ENCODE measurements around the gene DIAPH1. TPM values are rescaled to one million over a fixed set of nuclear protein-coding genes. Genes with fewer than 3 reads are reported as not detected.

Gene DIAPH1
- total RNA-seq, 1 donor from 2014 or later, result 118 TPM

- intact Hi-C loops (cut with DNase I), result no loop called here
- peaks cover 40% of the 10 kb centered on the region for H3K4me1 ChIP-seq
These were observed 59.3 kb downstream of the DIAPH1 start for GRCh38 chr5:141559461-141559860.

GRCh38 chr5:141558150-141558549, 60.6 kb downstream of the DIAPH1 start:
- no peaks in the 10 kb centered on the region for H3K9me3 ChIP-seq
- peaks cover 33% of the 10 kb centered on the region for H3K4me1 ChIP-seq
- DNase-seq (no peak), ATAC-seq (peak; percentile 3)
- no peak overlapping the region for H3K4me3 ChIP-seq
- TF ChIP-seq CTCF (IDR thresholded peaks at IDR 0.05), result no peak
- intact Hi-C loops (cut with DNase I), result no loop called here
- peak overlapping the region; percentile 88 for H3K27ac ChIP-seq
- no peaks in the 10 kb centered on the region for H3K27me3 ChIP-seq
- H3K36me3 ChIP-seq, result peaks cover 1% of the 10 kb centered on the region

More at GRCh38 chr5:141559461-141559860, 59.3 kb downstream of the DIAPH1 start:
- TF ChIP-seq CTCF (IDR thresholded peaks at IDR 0.05), result no peak
- H3K27ac ChIP-seq, result peak overlapping the region; percentile 88
- ATAC-seq (no peak), DNase-seq (no peak)
- H3K27me3 ChIP-seq, result no peaks in the 10 kb centered on the region
- H3K9me3 ChIP-seq, result no peaks in the 10 kb centered on the region
- H3K36me3 ChIP-seq, result peaks cover 10% of the 10 kb centered on the region
- no peak overlapping the region for H3K4me3 ChIP-seq

- intact Hi-C loops (cut with DNase I), result no loop called here
- ATAC-seq (peak; percentile 75), DNase-seq (peak; percentile 80)
- no peaks in the 10 kb centered on the region for H3K9me3 ChIP-seq
- no peaks in the 10 kb centered on the region for H3K36me3 ChIP-seq
- peak; percentile 84 for TF ChIP-seq CTCF (IDR thresholded peaks at IDR 0.05)
- peak overlapping the region; percentile 88 for H3K27ac ChIP-seq
- peak overlapping the region; percentile 10 for H3K4me3 ChIP-seq
- H3K27me3 ChIP-seq, result no peaks in the 10 kb centered on the region
- peaks cover 33% of the 10 kb centered on the region for H3K4me1 ChIP-seq
These were observed 61.1 kb downstream of the DIAPH1 start for GRCh38 chr5:141557681-141558136.

GRCh38 chr5:141547921-141548320, 70.9 kb downstream of the DIAPH1 start:
- DNase-seq (no peak), ATAC-seq (no peak)
- Histone ChIP-seq H3K4me3 (no peak overlapping the region), H3K9me3 (peaks cover 13% of the 10 kb centered on the region), H3K27me3 (no peaks in the 10 kb centered on the region), H3K4me1 (no peaks in the 10 kb centered on the region), H3K36me3 (peaks cover 8% of the 10 kb centered on the region), H3K27ac (no peak overlapping the region)
- intact Hi-C loops (cut with DNase I), result no loop called here
- TF ChIP-seq CTCF (IDR thresholded peaks at IDR 0.05), result no peak

- no peak for TF ChIP-seq CTCF (IDR thresholded peaks at IDR 0.05)
- DNase-seq, result no peak
- intact Hi-C loops (cut with DNase I), result no loop called here
- no peak overlapping the region for H3K4me3 ChIP-seq
- H3K36me3 ChIP-seq, result peaks cover 8% of the 10 kb centered on the region
- H3K27ac ChIP-seq, result no peak overlapping the region
- peaks cover 13% of the 10 kb centered on the region for H3K9me3 ChIP-seq
- ATAC-seq, result no peak
- no peaks in the 10 kb centered on the region for H3K27me3 ChIP-seq
- H3K4me1 ChIP-seq, result no peaks in the 10 kb centered on the region
These were observed 71.3 kb downstream of the DIAPH1 start for GRCh38 chr5:141547488-141547887.

GRCh38 chr5:141543053-141543452, 75.7 kb downstream of the DIAPH1 start:
- Histone ChIP-seq H3K27ac (no peak overlapping the region), H3K9me3 (peaks cover 13% of the 10 kb centered on the region), H3K36me3 (peaks cover 4% of the 10 kb centered on the region), H3K4me1 (no peaks in the 10 kb centered on the region), H3K4me3 (no peak overlapping the region), H3K27me3 (no peaks in the 10 kb centered on the region)
- DNase-seq (no peak), ATAC-seq (no peak)
- no peak for TF ChIP-seq CTCF (IDR thresholded peaks at IDR 0.05)
- intact Hi-C loops (cut with DNase I), result no loop called here

All from upper lobe of right lung (tissue), 1 donor.